GM12875 (cell line): ENCODE data around the gene IMMT.

Experiments
- H3K4me3 ChIP-seq: one replicate; pipeline ENCODE4 v1.5.1; 2011; ENCODE audit warnings: low read depth, low read length, control low read depth
- TF ChIP-seq, protein P1 (sequence below): IDR thresholded peaks from 2 replicates; pipeline ENCODE4 v1.5.1; 2011; ENCODE audit warnings: low read depth, mild to moderate bottlenecking, control low read depth, inconsistent platforms, low read length, moderate library complexity, borderline replicate concordance; ENCODE audit not compliant: insufficient read depth

IMMT gene

DNA sequence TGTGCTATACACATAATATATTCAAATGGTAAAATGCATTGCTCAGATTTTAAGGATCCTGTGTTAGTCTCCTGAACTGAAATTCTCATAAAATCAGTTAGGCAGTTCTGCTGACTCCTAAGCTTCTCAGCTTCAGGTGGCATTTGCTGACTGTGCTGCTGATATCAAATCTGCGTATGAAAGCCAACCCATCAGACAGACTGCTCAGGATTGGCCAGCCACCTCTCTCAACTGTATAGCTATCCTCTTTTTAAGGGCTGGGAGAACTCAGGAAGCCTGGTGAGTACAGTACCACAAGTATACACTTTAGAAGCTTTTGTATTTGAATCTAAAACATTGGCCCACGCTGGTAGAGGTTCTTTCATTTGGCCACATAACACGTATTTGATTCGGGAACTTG, 60.6 kb downstream of the IMMT start:
- TF ChIP-seq, protein P1, sequence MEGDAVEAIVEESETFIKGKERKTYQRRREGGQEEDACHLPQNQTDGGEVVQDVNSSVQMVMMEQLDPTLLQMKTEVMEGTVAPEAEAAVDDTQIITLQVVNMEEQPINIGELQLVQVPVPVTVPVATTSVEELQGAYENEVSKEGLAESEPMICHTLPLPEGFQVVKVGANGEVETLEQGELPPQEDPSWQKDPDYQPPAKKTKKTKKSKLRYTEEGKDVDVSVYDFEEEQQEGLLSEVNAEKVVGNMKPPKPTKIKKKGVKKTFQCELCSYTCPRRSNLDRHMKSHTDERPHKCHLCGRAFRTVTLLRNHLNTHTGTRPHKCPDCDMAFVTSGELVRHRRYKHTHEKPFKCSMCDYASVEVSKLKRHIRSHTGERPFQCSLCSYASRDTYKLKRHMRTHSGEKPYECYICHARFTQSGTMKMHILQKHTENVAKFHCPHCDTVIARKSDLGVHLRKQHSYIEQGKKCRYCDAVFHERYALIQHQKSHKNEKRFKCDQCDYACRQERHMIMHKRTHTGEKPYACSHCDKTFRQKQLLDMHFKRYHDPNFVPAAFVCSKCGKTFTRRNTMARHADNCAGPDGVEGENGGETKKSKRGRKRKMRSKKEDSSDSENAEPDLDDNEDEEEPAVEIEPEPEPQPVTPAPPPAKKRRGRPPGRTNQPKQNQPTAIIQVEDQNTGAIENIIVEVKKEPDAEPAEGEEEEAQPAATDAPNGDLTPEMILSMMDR = no peak

DNA sequence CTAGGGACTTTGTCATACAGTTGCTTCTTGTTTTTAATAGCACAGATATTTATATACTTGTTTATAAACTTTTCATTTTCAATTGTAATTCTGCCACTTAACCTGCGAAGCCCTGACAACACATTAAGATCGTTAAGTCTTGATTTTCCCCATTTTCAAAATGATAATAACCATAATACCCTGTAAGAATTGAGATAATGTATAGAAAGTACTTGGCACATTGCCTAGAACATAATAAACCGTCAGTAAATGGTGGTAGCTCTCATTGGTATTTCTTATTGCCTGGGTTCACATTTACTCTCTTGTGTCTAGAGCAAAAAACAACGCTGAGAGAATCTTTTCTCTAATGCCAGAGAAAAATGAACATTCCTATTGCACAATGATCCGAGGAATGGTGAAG, 70.6 kb downstream of the IMMT start:
- H3K4me3 ChIP-seq = no peak overlapping the region
- TF ChIP-seq, protein P1 = no peak

More for the DNA sequence above, 60.6 kb downstream of the IMMT start:
- H3K4me3 ChIP-seq = no peak overlapping the region

- H3K4me3 ChIP-seq = no peak overlapping the region
Observed at GRCh38 chr2:86123328-86123925, 71.8 kb downstream of the IMMT start.

GRCh38 chr2:86118130-86118529, 77.1 kb downstream of the IMMT start:
- TF ChIP-seq, protein P1 = no peak
- no peak overlapping the region for H3K4me3 ChIP-seq

More at GRCh38 chr2:86123328-86123925, 71.8 kb downstream of the IMMT start:
- TF ChIP-seq, protein P1 = no peak

GRCh38 chr2:86107031-86107430, 88.2 kb downstream of the IMMT start:
- TF ChIP-seq, protein P1 = no peak
- H3K4me3 ChIP-seq = peak overlapping the region; percentile 76

GRCh38 chr2:86105969-86106945, 89.0 kb downstream of the IMMT start, which contains the start of gene PTCD3:
Gene PTCD3, plus strand, starts transcription at chr2:86106235. Its CDS starts 13 bp downstream, at chr2:86106248.
- peak within 1 kb of the TSS; percentile 76 for H3K4me3 ChIP-seq
- TF ChIP-seq, protein P1 = no peak
